Stimulated activated CD8-positive, alpha-beta memory T cell treated with anti-CD3 and anti-CD28 coated beads, Interleukin-7, amount 100 ng/mL, for 48 hours (primary cell): ENCODE results near the gene IRAK1BP1.
A peak's percentile ranks its signal among the peaks of the same experiment; 100 is the strongest.
"Not testable (repeated sequence)": the region's sequence is repeated elsewhere in the genome, so short reads cannot be mapped to it uniquely, and the experiment has no call there.

ENCODE experiments used
- DNase-seq, 2 donors: peaks; one replicate each; pipeline ENCODE4 v3.0.0-alpha.2; 2020; ENCODE audit warnings: low read depth in 1 of 2; ENCODE audit errors: extremely low read depth in 1 of 2

IRAK1BP1 gene

DNA sequence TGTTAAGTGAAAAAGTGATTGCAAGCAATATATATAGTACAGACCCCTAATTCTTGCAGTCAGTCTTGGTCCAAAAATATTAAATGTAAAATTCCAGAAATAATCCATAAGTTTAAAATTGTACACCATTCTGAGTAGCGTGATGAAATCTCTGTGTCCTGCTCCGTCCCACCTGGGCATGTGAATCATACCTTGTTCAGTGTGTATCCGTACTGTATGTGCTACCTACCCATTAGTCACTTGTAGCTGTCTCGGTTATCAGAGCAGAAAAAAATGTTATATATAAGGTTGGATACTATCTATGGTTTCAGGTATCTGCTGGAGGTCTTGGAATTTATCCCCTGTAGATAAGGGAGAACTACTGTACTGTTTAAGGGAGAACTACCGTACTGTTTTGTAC is 16.3 kb downstream of the IRAK1BP1 start:
- DNase-seq = no peak

DNA sequence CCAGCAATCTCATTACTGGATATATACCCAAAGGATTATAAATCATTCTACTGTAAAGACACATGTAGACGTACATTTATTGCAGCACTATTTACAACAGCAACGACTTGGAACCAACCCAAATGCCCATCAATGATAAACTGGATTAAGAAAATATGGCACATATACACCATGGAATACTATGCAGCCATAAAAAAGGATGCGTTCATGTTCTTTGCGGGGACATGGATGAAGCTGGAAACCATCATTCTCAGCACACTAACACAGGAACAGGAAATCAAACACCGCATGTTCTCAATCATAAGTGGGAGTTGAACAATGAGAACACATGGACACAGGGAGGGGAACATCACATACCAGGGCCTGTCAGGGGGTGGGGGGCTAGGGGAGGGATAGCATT is 22.6 kb downstream of the IRAK1BP1 start:
- DNase-seq = not testable (repeated sequence)

DNA sequence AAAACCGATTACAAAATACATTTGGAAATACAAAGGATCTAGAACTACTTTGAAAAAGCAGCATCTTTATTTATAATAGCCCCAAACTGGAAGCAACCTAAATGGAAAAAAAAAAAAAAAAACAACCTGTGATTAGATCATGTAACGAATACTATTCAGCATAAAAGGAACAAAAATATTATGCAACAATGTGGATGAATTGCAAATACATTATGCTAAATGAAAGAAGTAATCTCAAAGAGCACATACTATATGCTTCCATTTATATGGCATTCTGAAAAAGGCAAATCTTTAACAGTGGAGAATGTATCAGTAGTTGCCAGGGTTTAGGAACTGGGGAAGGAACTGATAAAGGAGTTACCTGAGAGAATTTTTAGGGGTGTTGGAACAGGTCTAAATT is 28.9 kb downstream of the IRAK1BP1 start:
- DNase-seq = no peak

DNA sequence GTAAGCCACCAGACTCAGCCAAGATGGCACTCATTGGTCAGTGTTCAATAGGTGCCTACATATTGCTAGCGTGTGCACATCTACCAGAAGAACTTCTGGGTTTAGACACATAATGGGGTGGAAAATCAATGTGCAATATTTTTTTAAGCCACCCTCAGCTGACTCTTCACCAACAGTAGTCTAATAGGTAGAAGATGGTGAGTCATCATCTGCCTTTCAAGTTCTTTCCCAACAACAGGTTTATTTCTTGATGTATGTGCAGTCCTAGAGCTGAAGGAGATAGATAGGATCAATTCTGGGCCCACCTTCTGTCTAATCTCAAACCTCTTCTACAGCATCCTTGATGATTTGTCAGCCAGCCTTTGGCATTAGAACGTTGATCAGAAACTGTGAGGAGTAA is 41.3 kb downstream of the IRAK1BP1 start:
- no peak for DNase-seq

DNA sequence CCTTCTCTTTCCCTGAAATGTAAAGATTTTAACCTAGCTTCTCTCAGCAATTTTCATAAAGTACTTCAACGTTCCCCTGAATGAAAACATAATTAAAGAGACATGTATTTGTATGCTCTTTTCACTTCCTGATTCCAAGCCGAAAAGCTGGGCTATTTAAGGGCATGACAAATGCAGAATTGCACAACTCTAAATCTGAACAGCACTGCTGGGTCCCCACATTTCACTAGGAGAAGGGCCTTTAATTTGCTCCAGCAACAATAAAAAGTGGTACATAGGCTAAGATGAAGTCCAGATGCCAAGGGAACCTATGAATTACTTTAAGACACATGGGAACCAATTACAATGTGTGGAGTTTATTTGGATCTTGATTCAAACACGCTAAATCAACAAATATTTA is 42.0 kb downstream of the IRAK1BP1 start:
- no peak for DNase-seq

DNA sequence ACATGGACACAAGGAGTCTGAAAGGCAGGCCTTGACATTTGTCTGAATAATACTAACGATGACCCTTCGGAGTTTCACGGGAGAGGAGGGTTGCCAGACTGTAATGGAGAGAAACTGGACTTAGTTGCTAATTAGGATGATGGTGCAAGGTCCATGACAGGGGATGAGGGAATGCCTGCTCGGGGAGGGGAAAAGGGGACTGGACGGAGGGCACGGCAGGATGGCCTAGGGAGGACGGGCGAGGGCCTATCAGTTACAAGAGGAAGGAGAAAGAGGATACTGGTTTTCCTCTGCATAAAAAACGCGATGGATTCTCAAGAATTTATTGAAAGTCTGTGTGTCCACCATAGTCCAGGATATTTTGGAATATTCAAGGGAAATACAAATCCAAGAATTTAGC is 42.7 kb downstream of the IRAK1BP1 start:
- no peak for DNase-seq

DNA sequence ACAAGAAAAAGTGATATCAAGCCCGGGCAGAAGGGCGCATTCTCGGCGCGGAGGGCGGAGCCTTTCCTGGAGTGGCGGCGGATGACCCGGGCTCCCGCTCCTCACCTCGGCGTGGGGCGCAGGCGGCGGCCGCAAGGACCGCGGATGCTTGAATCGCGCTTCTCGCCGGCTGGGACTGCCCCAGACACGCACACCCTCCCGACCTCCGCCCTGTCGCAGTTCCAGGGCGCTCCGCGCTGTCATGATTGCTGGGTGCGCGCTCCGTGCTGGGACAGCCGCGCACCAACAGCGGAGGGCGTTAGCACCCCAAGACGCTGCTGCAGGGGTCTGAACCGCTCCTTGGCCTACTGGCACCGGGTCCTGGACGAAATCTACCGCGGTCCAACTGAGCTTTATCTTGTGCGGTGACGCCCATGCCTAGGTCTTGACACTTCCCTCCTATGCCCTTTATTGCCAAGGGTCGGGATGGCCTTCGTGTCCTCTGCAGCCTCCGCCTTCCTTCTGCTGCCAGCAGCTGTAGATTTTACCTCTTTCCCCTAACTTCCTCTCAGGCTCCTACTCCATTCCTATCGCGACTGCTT is 43.3 kb downstream of the IRAK1BP1 start:
- DNase-seq = peak in 1 of 2 donors; percentile 9

DNA sequence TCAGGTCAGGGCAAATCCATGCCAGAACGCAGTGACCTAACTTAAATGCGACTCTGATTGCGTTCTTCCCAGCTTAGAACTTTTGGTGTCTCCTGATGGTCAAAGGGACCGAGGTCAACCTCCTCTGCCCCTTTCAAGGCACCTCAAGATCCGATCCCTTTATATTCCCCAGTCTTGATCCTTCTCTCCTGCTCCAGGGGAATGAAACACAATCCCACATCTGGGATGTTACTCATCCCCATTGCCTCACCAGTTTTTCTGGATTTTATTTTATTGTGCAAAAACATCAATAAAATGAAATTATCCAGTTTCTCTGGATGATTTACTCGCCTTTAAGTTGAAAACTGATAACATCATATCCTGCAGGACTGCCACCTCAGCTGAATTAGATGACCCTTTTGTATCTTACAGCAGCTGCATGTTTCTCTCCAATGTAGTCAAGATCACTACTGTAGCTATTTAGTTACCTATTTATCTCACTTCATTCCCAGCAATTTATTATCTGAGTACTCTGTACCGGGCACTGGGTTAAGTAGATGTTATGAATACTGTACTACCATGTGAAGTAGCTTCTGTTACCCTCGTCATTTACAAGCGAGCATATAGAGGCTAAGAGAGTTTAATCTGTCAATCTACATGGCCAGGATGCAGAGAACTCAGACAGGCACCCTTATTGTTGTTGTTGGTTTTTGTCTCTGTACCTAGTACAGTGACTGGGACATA is 44.0 kb downstream of the IRAK1BP1 start:
- DNase-seq = no peak

DNA sequence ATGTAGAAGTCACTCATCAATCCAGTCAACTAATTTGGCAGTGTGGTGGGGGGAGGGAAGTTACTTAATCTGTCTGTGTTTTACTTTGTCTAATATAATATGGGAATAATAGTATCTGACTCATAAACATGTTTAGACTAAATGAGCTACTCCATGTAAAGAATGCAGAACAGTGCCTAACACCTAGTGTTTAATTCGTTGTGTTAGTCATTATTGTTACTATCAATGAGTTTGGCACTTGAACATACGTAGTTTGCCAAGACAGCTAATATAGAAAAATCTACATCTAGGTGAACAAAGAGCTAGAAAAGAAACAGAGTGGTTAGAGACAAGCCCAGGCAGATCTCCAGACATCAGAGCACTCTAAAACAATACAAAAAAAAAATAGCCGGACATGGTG is 49.1 kb downstream of the IRAK1BP1 start:
- DNase-seq = no peak

DNA sequence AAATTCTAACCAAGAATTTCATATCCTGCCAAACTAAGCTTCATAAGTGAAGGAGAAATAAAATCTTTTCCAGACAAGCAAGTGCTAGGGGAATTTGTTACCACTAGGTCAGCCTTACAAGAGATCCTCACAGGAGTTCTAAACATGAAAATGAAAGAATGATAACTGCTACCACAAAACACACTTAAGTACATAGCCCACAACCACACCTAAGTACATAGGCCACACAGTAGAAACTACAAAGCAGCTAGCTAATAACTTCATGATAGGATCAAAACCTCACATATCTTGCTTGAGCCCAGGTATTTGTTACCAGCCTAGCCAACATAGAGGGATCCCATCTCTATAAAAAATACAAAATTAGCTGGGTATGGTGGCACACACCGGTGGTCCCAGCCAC is 50.4 kb downstream of the IRAK1BP1 start:
- DNase-seq = no peak

DNA sequence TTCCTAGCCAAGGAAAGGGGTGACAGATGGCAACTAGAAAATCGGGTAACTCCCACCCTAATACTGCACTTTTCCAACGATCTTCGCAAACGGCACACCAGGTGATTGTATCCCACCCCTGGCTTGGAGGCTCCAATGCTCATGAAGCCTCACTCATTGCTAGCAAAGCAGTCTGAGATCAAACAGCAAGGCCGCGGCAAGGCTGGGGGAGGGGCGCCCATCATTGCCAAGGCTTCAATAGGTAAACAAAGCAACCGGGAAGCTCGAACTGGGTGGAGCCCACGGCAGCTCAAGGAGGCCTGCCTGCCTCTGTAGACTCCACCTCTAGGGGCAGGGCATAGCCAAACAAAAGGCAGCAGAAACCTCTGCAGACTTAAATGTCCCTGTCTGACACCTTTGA is 53.8 kb downstream of the IRAK1BP1 start:
- DNase-seq = not testable (repeated sequence)

DNA sequence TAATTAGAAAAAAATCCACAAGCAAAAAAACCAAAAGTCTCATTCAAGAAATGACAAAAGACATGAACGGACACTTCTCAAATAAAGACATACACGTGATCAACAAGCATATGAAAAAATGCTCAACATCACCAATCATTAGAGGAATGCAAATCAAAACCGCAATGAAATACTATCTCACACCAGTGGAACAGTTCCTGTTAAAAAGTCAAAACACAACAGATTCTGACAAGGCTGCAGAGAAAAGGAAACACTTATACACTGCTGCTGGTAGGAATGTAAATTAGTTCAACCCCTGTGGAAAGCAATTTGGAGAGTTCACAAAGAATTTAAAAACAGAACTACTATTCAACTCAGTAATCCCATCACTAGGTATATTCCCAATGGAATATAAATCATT is 58.0 kb downstream of the IRAK1BP1 start:
- DNase-seq = no peak

DNA sequence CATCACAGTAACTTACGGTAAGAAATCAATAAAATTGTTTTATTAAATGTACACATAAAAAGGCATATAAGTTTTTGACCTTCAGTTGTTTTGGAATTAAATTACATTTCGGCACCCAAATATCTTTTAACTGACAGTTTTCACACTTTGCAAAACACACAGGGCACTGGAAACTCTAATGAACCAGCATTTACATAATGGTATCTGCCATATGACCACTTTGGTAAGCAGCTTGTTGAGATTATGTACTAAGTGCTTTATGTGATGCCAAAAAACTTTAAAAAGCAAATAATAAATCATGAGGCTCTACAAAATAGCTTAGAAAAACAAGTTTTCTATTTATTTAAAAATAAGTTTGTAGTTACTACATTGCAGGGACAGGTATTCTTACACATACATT is 68.2 kb downstream of the IRAK1BP1 start:
- no peak for DNase-seq

DNA sequence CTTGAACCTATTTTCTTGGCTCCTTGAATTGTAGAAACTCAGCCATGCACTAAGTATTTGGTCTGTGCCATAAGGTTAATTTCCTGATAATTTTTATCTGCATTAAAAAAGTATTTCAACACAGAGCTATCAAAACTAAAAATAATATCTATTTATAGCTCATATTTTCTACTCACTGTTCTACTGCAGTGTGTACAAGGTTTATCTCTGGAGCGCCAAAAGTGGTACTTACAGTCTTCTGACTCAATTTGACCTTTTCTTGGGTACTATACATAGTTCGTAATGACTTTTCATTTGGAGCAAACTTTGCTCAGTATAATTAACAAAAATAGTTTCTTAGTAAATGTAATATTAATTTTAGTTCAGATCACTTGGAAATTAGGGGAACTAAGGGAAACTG is 69.2 kb downstream of the IRAK1BP1 start:
- no peak for DNase-seq

DNA sequence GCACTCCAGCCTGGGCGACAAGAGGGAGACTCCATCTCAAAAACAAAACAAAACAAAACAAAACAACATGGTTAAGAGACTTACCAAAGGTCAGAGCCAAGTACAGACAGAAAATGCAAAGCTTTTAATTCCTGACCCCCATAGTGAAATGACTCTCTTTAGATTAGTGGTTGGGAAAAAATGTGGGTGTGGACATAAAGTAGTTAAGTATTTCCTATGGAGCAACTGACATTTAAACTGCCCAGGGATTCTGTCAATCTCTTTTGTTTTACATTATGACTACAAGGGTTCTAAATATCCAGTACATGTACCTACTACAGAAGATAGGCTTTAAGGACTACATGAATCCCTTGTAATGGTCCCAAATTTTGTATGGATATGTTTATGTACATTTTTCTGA is 75.1 kb downstream of the IRAK1BP1 start:
- no peak for DNase-seq

DNA sequence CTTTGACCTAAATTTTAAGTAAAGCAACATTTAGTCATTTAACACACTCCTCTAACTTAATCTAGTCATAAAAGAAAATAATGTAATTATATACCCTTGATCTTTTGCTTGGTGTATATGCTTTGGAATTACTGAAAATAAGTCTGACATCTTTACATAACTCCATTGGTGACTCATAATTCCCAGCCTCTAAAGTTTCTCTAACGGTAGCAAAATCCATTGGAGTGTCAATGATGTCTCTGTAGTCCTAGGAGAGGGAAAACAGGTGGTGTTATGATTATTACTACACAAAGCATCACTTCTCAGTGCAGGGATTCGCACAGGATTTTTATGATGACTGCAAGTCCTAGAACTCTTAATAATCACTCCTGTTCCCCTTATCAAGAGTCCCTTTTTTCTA is 80.2 kb downstream of the IRAK1BP1 start:
- DNase-seq = no peak

DNA sequence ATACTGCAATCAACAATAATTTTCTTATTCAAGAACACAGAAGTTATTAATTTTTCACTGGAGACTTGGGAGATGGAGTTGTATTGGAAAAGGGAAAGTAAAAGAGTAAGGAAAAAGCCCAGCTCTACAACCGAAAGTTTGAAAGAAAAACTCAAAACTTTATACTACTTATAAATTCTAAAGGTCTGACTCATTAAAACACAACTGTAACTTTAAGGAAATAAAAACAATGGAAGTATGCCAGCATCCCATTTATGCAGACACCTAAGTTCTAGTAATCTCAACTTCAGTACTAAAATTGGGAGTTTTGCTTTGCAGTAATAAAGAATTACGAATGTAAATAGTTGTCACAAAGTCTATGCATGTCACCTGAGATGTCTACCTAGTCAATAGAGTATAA is 80.6 kb downstream of the IRAK1BP1 start:
- DNase-seq = no peak

DNA sequence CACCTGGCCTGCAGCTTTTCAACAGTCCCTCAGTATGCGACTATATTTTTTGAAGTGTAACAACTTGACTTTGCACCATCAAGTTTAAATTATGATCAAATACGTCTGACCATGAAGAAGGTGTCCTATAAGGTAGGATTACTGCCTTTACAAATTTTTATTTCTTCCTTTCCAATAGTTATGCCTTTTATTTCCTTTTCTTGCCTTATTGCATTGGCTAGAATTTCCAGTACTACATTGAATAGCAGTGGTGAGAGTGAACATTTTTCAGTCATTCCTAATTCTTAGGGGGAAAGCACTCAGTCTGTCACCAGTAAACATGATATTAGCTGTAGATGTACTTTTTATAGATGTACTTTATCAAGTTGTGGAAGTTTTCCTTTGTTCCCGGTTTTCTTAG is 81.4 kb downstream of the IRAK1BP1 start:
- DNase-seq = no peak

DNA sequence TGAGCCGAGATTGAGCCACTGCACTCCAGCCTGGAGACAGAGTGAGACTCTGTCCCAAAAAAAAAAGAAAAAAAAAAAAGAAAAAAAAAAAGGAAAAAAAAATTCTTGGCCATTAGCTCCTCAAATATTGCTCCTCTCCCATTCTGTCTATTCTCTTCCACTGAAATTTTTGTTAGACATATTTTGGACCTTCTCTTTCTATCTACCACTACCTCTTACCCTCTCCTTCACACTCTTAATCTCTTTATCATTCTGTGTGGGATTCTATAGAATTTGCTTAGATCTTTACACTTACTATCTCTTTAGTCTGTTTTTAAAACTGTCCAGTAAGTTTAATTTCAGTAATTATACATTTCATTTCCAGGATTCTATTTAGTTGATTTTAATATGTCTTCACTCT is 85.0 kb downstream of the IRAK1BP1 start:
- no peak for DNase-seq
